Activated naive CD4-positive, alpha-beta T cell treated with anti-CD3 and anti-CD28 coated beads for 36 hours (primary cell): Measurements from ENCODE around the gene MOB2. TPM values are rescaled to one million over a fixed set of nuclear protein-coding genes. Genes with fewer than 3 reads are reported as not detected.

ENCODE experiments used
- CTCF ChIA-PET: fragments of 350-600 bp; sonication (Branson Sonifier 250); formaldehyde crosslinking; loops from one replicate; lab custom pipeline; 2021; ENCODE audit warnings: antibody characterized with exemption; lab: Charles Lee
- DNase-seq: peaks from one replicate; pipeline ENCODE4 v3.0.0-alpha.2; 2020
- H3K27ac Mint-ChIP-seq: one replicate; pipeline ENCODE4 v1.8.0; 2021; ENCODE audit warnings: mild to moderate bottlenecking, mixed read lengths
- H3K27me3 Mint-ChIP-seq: one replicate; pipeline ENCODE4 v1.8.0; 2021; ENCODE audit warnings: low read depth, mixed read lengths
- H3K36me3 Mint-ChIP-seq: one replicate; pipeline ENCODE4 v1.8.0; 2021; ENCODE audit warnings: low read depth, mixed read lengths
- H3K4me1 Mint-ChIP-seq: one replicate; pipeline ENCODE4 v1.8.0; 2021; ENCODE audit warnings: low read depth, mixed read lengths
- H3K4me3 Mint-ChIP-seq: one replicate; pipeline ENCODE4 v1.8.0; 2021; ENCODE audit warnings: mild to moderate bottlenecking, moderate library complexity, mixed read lengths
- H3K9me3 Mint-ChIP-seq: one replicate; pipeline ENCODE4 v1.8.0; 2021; ENCODE audit warnings: mixed read lengths
- intact Hi-C: fragments of 100-400 bp; cut with micrococcal nuclease; formaldehyde crosslinking; loops from one replicate; pipeline ENCODE4 v1.15.1; 2023
- total RNA-seq, 2 experiments: library from RNA; stranded (reverse); gene quantifications; one replicate each; pipeline ENCODE4 v1.2.3, GENCODE V29; 2021

Gene MOB2
- total RNA-seq, 2 experiments from 2014 or later = 12.4 to 14.1 TPM

DNA sequence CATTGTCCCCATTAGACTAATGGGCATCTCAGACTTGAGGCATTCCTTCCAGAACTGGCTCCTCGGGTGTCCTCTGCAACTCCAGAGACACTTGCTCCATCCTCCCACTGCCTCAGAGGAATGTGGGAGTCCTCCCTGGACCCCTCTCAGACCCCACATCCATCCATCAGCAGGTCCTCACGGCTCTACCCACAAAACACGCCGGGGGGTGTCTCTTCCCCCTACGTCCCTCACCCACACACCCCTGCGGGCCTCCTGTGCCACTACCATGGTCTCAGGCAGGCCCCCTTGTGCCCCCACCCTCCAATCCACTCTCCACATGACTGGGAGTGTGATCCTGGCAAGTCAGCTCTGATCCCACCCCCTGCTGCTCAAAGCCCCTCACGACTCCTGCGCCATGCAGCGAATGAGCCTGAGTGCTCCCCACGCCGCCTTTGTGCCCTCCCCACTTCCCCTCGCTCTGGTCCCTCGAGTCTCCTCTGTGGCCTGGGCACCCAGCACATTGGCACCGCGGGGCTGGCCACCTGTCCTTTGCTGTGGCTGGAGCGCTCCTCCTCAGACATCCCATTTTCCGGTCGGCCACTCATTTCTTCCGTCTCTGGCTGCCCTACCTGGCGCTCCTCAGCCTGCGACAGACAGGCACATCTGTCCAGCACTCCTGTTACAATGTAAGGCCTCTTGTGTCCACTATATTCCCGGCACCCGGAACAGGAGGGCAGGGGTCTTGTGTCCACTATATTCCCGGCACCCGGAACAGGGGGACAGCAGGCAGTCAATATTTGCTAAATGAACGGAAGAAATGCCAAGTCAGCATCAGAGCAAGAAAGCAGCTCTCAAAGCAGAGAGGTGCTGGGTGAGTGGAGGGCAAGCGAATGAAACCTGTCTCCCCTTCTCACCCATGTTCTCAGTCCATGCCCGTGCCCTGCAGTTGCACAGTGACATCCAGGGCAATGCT, 14.2 kb upstream of the MOB2 start:
- H3K4me3 Mint-ChIP-seq = no peak overlapping the region
- H3K36me3 Mint-ChIP-seq = peaks cover 14% of the 10 kb centered on the region
- no peak overlapping the region for H3K27ac Mint-ChIP-seq
- CTCF ChIA-PET = interaction anchor here (1.6 kb wide), 1 partner anchor 15 kb away, joined by 3 read pairs; no protein-coding TSS in a partner anchor
- intact Hi-C loops = no loop called here
- DNase-seq = no peak
- no peaks in the 10 kb centered on the region for H3K27me3 Mint-ChIP-seq
- no peaks in the 10 kb centered on the region for H3K9me3 Mint-ChIP-seq
- peaks cover 35% of the 10 kb centered on the region for H3K4me1 Mint-ChIP-seq

DNA sequence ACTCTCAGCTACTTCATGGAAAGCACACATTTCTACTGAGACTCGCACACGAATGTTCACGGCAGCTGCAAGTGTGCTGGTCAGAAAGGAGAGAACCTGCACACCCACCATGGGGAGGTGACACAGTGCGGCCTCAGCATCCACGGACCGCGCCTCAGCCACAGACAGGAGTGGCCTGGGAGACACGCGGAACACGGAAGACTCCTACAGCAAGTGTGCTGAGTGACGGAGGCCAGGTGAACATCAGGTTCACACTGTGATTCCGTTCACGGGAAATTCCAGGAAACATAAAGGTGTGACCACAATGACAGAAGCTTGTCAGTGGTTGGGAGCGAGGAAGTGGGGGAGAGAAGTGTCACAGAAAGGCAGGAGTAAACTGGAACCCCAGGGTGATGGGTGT, 13.3 kb upstream of the MOB2 start:
- Mint-ChIP-seq H3K4me1 (peaks cover 37% of the 10 kb centered on the region), H3K36me3 (peaks cover 14% of the 10 kb centered on the region)

DNA sequence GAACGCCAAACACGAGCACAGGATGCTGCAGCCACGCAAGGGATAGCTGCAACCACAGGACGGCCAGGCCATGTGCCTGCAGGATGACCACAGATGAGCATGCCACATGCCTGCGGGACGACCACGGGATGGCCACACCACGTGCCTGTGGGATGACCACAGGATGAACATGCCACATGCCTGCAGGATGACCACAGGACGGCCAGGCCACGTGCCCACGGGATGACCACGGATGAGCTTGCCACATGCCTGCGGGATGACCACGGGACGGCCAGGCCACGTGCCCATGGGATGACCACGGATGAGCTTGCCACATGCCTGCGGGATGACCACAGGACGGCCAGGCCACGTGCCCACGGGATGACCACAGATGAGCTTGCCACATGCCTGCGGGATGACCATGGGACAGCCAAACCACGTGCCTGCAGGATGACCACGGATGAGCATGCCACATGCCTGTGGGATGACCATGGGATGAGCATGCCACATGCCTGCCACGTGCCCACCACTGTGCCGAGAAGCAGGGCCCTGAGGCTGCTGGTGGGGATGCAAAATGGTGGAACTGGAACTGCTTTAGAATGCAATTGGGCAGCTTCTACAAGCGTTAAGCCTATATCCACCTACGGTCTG, 12.8 kb upstream of the MOB2 start:
- Mint-ChIP-seq H3K36me3 (peaks cover 14% of the 10 kb centered on the region), H3K27me3 (no peaks in the 10 kb centered on the region), H3K4me3 (no peak overlapping the region), H3K27ac (no peak overlapping the region), H3K4me1 (peaks cover 41% of the 10 kb centered on the region), H3K9me3 (no peaks in the 10 kb centered on the region)
- CTCF ChIA-PET = interaction anchor here (1.6 kb wide), 1 partner anchor 16 kb away, joined by 3 read pairs; no protein-coding TSS in a partner anchor
- intact Hi-C loops = no loop called here
- no peak for DNase-seq

More for the DNA sequence above, 13.3 kb upstream of the MOB2 start:
- CTCF ChIA-PET = interaction anchor here (1.6 kb wide), 1 partner anchor 16 kb away, joined by 3 read pairs; no protein-coding TSS in a partner anchor
- no peaks in the 10 kb centered on the region for H3K9me3 Mint-ChIP-seq
- no peak for DNase-seq
- intact Hi-C loops = no loop called here
- H3K27me3 Mint-ChIP-seq = no peaks in the 10 kb centered on the region
- no peak overlapping the region for H3K4me3 Mint-ChIP-seq
- no peak overlapping the region for H3K27ac Mint-ChIP-seq

DNA sequence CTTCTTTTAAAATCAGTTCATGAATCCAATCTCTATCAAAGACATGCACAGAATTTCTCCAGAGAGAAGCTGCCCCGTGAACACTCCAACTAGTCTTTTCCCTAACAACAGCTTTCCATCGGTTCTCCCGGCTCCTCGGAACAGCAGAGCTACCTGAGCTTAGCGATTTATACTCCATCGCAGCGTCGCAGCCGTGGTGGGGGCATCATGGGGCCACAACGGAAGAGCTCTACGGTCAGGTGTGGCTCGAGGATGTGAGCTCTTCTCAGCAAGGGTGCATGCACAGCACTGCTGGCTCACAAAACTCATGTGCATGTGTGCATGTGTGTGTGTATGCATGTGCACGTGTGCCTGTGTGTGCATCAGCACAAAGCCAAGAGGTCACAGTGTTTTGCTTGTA, 11.7 kb upstream of the MOB2 start:
- Mint-ChIP-seq H3K27me3 (no peaks in the 10 kb centered on the region), H3K27ac (no peak overlapping the region), H3K4me3 (no peak overlapping the region), H3K36me3 (peaks cover 14% of the 10 kb centered on the region), H3K4me1 (peaks cover 52% of the 10 kb centered on the region), H3K9me3 (no peaks in the 10 kb centered on the region)
- CTCF ChIA-PET = interaction anchor here (0.6 kb wide), 1 partner anchor 139 kb away, joined by 4 read pairs; no protein-coding TSS in a partner anchor
- intact Hi-C loops = no loop called here
- DNase-seq = no peak

DNA sequence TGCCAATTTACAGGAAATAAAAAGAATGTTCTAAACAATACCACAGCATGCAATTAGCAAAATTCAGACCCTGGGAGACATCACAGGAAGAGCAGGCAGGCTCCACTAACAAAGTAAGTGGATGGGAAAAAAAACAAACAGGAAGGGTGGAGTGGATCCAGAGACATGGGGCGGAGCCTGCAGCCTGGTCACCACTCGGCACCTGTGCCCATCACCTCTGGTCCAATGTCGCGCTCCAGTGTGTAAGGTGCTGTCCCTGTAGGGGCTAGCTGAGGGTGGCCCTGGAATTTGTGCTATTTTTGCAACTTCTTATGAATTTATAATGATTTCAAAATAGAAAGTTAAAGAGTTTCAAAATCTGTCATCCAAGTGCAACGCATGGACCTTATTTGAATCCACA, 11.0 kb upstream of the MOB2 start:
- CTCF ChIA-PET = interaction anchor here (0.6 kb wide), 1 partner anchor 138 kb away, joined by 4 read pairs; no protein-coding TSS in a partner anchor
- Mint-ChIP-seq H3K27ac (no peak overlapping the region), H3K9me3 (no peaks in the 10 kb centered on the region), H3K36me3 (peaks cover 14% of the 10 kb centered on the region), H3K4me1 (peaks cover 55% of the 10 kb centered on the region), H3K27me3 (no peaks in the 10 kb centered on the region), H3K4me3 (no peak overlapping the region)
- DNase-seq = no peak
- intact Hi-C loops = no loop called here

DNA sequence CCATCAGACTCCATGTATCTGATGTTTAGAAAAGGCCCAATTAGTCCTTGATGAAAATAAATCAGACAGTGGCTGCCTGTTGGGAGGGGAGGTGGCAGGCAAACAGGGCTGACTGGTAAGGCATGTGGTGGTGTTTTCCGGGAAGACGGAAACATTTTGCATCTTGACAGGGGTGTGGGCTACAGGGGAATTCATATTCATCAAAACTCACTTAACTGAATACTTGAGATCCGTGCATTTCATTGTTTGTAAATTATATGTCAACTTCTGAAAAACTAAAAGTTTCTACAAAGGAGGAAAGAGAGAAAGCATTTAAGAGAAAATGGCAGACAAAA, 10.1 kb upstream of the MOB2 start:
- H3K36me3 Mint-ChIP-seq = peaks cover 14% of the 10 kb centered on the region
- CTCF ChIA-PET = no interaction called here
- H3K27me3 Mint-ChIP-seq = no peaks in the 10 kb centered on the region
- intact Hi-C loops = no loop called here
- no peaks in the 10 kb centered on the region for H3K9me3 Mint-ChIP-seq
- no peak overlapping the region for H3K27ac Mint-ChIP-seq
- peaks cover 59% of the 10 kb centered on the region for H3K4me1 Mint-ChIP-seq
- DNase-seq = no peak
- H3K4me3 Mint-ChIP-seq = no peak overlapping the region

DNA sequence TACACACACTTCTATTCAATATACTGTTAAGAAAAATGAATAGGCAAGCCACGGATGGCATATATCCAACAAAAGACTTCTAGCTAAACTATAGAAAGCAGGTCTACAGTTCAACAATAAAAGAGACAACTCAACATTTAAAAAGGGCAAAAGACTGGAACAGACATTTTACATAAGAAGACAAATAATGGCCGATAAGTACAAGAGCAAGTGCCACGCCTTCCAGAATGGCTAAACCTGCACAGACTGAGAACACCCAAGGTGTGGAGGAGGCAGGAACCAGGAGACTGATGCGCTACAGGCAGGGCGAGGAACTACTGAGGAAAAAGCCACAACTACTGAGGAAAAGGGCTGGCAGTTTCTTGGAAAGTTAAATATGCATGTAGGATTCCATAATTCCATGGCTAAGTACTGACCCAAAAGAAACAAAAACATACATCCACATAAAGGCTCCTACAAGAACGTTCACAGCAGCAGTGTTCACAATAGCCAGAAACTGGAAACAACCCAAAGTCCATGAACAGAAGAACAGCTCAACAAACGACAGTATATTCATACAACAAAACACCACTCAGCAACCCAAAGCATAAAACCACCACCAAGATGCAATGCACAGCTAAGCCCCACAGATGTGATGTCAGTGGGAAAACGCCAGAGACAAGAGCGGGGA, 9.6 kb upstream of the MOB2 start:
- no peaks in the 10 kb centered on the region for H3K27me3 Mint-ChIP-seq
- H3K36me3 Mint-ChIP-seq = peaks cover 14% of the 10 kb centered on the region
- DNase-seq = no peak
- CTCF ChIA-PET = no interaction called here
- peaks cover 59% of the 10 kb centered on the region for H3K4me1 Mint-ChIP-seq
- no peaks in the 10 kb centered on the region for H3K9me3 Mint-ChIP-seq
- intact Hi-C loops = no loop called here
- H3K4me3 Mint-ChIP-seq = no peak overlapping the region
- no peak overlapping the region for H3K27ac Mint-ChIP-seq

DNA sequence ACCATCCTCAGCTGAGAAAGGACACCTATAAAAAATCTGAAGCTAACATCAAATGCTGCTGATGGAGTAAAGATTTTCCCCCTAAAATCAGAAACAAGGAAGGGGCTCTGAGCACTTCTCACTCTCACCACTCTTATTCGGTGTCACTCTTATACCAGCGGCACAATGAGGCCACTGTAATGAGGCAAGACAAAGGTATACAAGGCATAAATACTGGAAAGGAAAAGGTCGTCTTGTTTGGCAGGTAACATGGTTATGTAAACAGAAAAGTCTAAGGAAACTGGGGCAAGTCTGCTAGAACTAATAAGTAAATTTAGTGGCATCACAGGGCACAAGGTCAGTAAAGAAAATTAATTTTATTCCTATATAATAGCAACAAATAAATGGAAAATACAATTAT, 8.1 kb upstream of the MOB2 start:
- no peak overlapping the region for H3K4me3 Mint-ChIP-seq
- CTCF ChIA-PET = interaction anchor here (1.3 kb wide), 1 partner anchor 21 kb away, joined by 5 read pairs; no protein-coding TSS in a partner anchor
- H3K9me3 Mint-ChIP-seq = no peaks in the 10 kb centered on the region
- intact Hi-C loops = no loop called here
- no peak for DNase-seq
- peaks cover 10% of the 10 kb centered on the region for H3K36me3 Mint-ChIP-seq
- H3K27me3 Mint-ChIP-seq = no peaks in the 10 kb centered on the region
- H3K27ac Mint-ChIP-seq = no peak overlapping the region
- peaks cover 57% of the 10 kb centered on the region for H3K4me1 Mint-ChIP-seq

DNA sequence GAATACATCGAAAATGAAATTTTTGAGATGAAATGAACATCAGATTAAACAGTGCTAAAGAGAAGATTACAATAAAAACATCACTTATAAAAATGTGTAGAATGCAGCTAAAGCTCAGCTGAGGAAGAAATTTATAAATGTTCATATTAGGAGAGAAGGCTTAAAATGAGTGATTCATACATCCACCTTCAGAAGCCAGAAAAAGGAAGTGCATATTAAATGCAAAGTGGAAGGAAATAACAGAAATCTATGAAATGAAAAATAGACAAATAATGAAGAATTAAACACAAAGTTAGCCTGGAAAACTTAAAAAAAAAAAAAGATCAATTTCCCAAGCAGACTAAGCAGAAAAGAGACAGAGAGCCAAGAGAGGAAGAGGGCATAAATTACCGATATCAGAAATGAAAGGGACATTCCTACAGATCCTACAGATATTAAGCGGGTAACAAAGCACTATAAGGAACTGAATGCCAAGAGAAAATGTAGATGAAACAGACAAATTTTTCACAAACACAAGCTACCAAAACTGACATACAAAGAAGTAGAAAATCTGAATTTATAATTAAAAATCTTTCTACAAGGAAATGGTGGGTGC, 7.2 kb upstream of the MOB2 start:
- no peak overlapping the region for H3K27ac Mint-ChIP-seq
- intact Hi-C loops = no loop called here
- H3K36me3 Mint-ChIP-seq = peaks cover 7% of the 10 kb centered on the region
- no peak for DNase-seq
- no peaks in the 10 kb centered on the region for H3K27me3 Mint-ChIP-seq
- CTCF ChIA-PET = interaction anchor here (1.3 kb wide), 1 partner anchor 22 kb away, joined by 5 read pairs; no protein-coding TSS in a partner anchor
- no peak overlapping the region for H3K4me3 Mint-ChIP-seq
- no peaks in the 10 kb centered on the region for H3K9me3 Mint-ChIP-seq
- peaks cover 57% of the 10 kb centered on the region for H3K4me1 Mint-ChIP-seq

DNA sequence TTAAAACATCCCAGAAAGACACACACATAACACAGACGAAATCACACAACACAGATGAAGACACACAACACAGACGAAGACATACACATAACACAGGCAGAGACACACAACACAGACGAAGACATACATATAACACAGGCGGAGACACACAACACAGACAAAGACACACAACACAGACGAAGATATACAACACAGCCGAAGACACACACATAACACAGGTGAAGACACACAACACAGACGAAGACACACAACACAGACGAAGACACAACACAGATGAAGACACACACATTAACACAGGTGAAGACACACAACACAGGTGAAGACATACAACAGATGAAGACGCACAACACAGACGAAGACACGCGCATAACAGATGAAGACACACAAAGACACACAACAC, 4.8 kb upstream of the MOB2 start:
- Mint-ChIP-seq H3K4me1 (peaks cover 45% of the 10 kb centered on the region), H3K27me3 (no peaks in the 10 kb centered on the region), H3K9me3 (no peaks in the 10 kb centered on the region), H3K27ac (no peak overlapping the region), H3K4me3 (no peak overlapping the region), H3K36me3 (peaks cover 1% of the 10 kb centered on the region)
- CTCF ChIA-PET = no interaction called here
- intact Hi-C loops = no loop called here
- DNase-seq = no peak

DNA sequence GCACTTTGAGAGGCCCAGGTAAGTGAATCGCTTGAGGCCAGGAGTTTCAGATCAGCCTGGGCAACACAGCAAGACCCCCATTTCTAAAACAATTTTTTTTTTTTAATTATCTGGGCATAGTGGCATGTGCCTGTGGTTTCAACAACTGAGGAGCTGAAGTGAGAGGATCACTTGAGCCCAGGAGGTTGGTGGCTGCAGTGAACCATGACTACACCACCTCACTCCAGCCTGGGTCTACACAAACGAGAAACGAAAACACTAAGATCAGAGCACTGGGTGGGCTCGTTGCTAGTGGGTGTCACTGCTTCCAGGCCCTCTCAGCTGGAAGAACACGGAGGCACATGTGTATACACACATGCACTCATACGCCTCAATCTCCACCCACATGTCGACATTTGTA, 4.1 kb upstream of the MOB2 start:
- H3K9me3 Mint-ChIP-seq = no peaks in the 10 kb centered on the region

More for the DNA sequence above, 4.1 kb upstream of the MOB2 start:
- Mint-ChIP-seq H3K27ac (no peak overlapping the region), H3K27me3 (no peaks in the 10 kb centered on the region), H3K4me3 (no peak overlapping the region), H3K36me3 (no peaks in the 10 kb centered on the region), H3K4me1 (peaks cover 43% of the 10 kb centered on the region)
- CTCF ChIA-PET = interaction anchor here (0.7 kb wide), 1 partner anchor 252 kb away, joined by 3 read pairs; no protein-coding TSS in a partner anchor
- no peak for DNase-seq
- intact Hi-C loops = no loop called here
